GM12878 (cell line): ENCODE measurements around the gene PCAT6. TPM values are rescaled to one million over a fixed set of nuclear protein-coding genes. Genes with fewer than 3 reads are reported as not detected.

ENCODE experiments used
- ASH2L ChIP-seq: fragments of 300-600, 200-600 bp; sonication (generic); IDR thresholded peaks from 2 replicates; pipeline ENCODE4 v1.6.1; 2017; ENCODE audit warnings: low read depth, mild to moderate bottlenecking, borderline replicate concordance
- CEBPB ChIP-seq, 2 experiments: fragments of 150-350 bp in 1 of 2; IDR thresholded peaks; 2 replicates each; pipeline ENCODE4 v1.6.1; 2012 to 2014; ENCODE audit warnings: low read depth in 2 of 2, low read length in 2 of 2, borderline replicate concordance in 1 of 2, inconsistent platforms in 1 of 2
- CREM ChIP-seq: IDR thresholded peaks from 2 replicates; pipeline ENCODE4 v1.6.1; 2014; ENCODE audit warnings: antibody characterized with exemption, low read depth
- JUNB ChIP-seq: IDR thresholded peaks from 2 replicates; pipeline ENCODE4 v1.6.1; 2016; ENCODE audit warnings: antibody characterized with exemption, mild to moderate bottlenecking
- POLR2A ChIP-seq: IDR thresholded peaks from 2 replicates; pipeline ENCODE4 v1.6.1; 2011; ENCODE audit warnings: low read depth, mild to moderate bottlenecking, low read length
- POLR2AphosphoS5 ChIP-seq: IDR thresholded peaks from 2 replicates; pipeline ENCODE4 v1.6.1; 2011; ENCODE audit warnings: mild to moderate bottlenecking, low read length, inconsistent platforms
- POU2F2 ChIP-seq: IDR thresholded peaks from 3 replicates; pipeline ENCODE4 v1.6.1; 2011; ENCODE audit warnings: low read depth, mild to moderate bottlenecking, low read length, borderline replicate concordance
- SMAD1 ChIP-seq: fragments of 450-650 bp; IDR thresholded peaks from 2 replicates; pipeline ENCODE4 v1.6.1; 2018; ENCODE audit warnings: mild to moderate bottlenecking, low read depth; ENCODE audit not compliant: partially characterized antibody
- SMC3 ChIP-seq: IDR thresholded peaks from 2 replicates; pipeline ENCODE4 v1.6.1; 2011; ENCODE audit warnings: low read length, improper control_type of control experiment, borderline replicate concordance
- SRF ChIP-seq, 2 experiments: IDR thresholded peaks; 2 replicates each; pipeline ENCODE4 v1.6.1; 2011; ENCODE audit warnings: low read depth in 2 of 2, low read length in 2 of 2, mild to moderate bottlenecking in 1 of 2, moderate library complexity in 1 of 2
- TBL1XR1 ChIP-seq: IDR thresholded peaks from 2 replicates; pipeline ENCODE4 v1.6.1; 2012; ENCODE audit warnings: low read depth, low read length, improper control_type of control experiment
- ZBED1 ChIP-seq: IDR thresholded peaks from 2 replicates; pipeline ENCODE4 v1.6.1; 2016; ENCODE audit warnings: borderline replicate concordance
- ZNF24 ChIP-seq: fragments of 450-650 bp; IDR thresholded peaks from 2 replicates; pipeline ENCODE4 v1.6.1; 2017; ENCODE audit warnings: antibody characterized with exemption, mild to moderate bottlenecking
- polyA plus RNA-seq, 11 experiments: library from polyadenylated mRNA; depleted of rRNA in 4 of 11; unstranded in 6 of 11; stranded (reverse) in 5 of 11; fragments of >200 nt; fragmentation: Nextera tagmentation in 4 of 11; fragmentation: Illumina TruSeq in 1 of 11; extraction: Ambion mirVana in 4 of 11; extraction: Trizol in 1 of 11; gene quantifications; 1 replicate in 1 of 11; 2 replicates in 10 of 11; pipeline versions ENCODE4 v1.2.1 to v1.2.3, GENCODE V29; 2011 to 2016; ENCODE audit warnings: inconsistent platforms in 2 of 11, missing spikeins in 2 of 11, low read depth in 1 of 11
- total RNA-seq, 4 experiments: library from RNA; depleted of rRNA in 3 of 4; stranded (reverse); fragments of >200 nt in 3 of 4; fragmentation: Illumina TruSeq in 1 of 4; extraction: Trizol in 1 of 4; gene quantifications; 2 replicates each; pipeline versions ENCODE4 v1.2.1 to v1.2.3, GENCODE V29; 2013 to 2021
- TF ChIP-seq, protein P1 (sequence below): fragments of 450-650 bp; IDR thresholded peaks from 2 replicates; pipeline ENCODE4 v1.6.1; 2017; ENCODE audit warnings: mild to moderate bottlenecking, moderate library complexity
- TF ChIP-seq, protein P2 (sequence below): fragments of 450-650 bp; formaldehyde crosslinking; IDR thresholded peaks from 2 replicates; pipeline ENCODE4 v1.5.0; 2022; ENCODE audit warnings: mild to moderate bottlenecking, missing genetic modification characterization
- TF ChIP-seq, protein P3 (sequence below): IDR thresholded peaks from 2 replicates; pipeline ENCODE4 v1.6.1; 2011; ENCODE audit warnings: low read depth, low read length, improper control_type of control experiment, borderline replicate concordance
- TF ChIP-seq, protein P4 (sequence below): fragments of 450-650 bp; IDR thresholded peaks from 2 replicates; pipeline ENCODE4 v1.6.1; 2018; ENCODE audit warnings: mild to moderate bottlenecking, low read depth, moderate library complexity; ENCODE audit not compliant: partially characterized antibody

The PCAT6 gene
- total and polyA plus RNA-seq, 10 of the 15 experiments (the other 5 are each of a cell fraction or from before 2014, with no cell fraction given) = 0.16 to 0.83 (median 0.48) TPM; not detected in 4

DNA sequence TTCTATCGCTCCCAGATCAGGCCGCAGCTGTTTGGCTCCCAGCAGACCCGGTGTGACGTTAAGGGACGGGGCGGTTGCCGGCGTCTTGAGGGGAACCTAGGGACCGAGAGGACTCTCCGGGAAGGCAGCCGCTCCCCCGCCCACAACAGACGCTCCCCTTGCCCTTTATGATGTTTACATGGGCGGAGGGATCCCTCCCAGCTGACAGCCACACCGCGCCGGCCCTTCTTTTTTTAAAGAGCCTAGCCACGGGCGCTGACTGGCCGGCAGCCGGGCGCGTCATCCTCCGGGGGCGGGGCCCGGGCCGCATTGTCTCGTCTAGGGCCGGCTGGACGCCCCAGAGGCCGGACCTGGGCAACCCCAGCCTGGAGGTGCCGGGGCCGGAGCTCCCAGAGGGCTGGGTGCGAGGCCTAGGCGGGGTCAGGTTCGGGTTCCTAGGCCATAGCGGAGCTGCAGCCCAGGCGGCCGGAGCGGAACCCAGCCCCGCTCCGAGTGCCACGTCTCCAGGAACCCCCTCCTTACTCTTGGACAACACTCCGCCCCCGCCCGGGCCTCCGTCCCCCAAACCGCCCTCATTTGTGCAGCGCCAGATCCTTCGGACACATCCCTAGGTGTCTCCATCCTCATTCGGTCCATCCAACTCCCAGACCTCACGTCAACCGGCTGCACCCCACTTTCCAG, at the start of gene PCAT6 (continued):
- TF ChIP-seq SMC3 (no peak), SMAD1 (no peak), POU2F2 (0 out of 3 replicates have a peak, but pooled peaks have one; percentile 27), ASH2L (no peak), TBL1XR1 (peak; percentile 56; the same call in 1 of the 2 replicates), SRF (IDR thresholded peaks at IDR 0.05; ENCODE audit: low read depth in 2 of 2, low read length in 2 of 2) (no peak), POLR2A (peak; percentile 86), ZBED1 (no peak), ZNF24 (0 out of 2 replicates have a peak, but pooled peaks have one; percentile 7), JUNB (no peak), CREM (peak; percentile 75), CEBPB (IDR thresholded peaks at IDR 0.05; ENCODE audit: borderline replicate concordance in 1 of 2, low read depth in 2 of 2, low read length in 2 of 2) (no peak), POLR2AphosphoS5 (peak; percentile 58; the same call in 1 of the 2 replicates)
- TF ChIP-seq, protein P1, sequence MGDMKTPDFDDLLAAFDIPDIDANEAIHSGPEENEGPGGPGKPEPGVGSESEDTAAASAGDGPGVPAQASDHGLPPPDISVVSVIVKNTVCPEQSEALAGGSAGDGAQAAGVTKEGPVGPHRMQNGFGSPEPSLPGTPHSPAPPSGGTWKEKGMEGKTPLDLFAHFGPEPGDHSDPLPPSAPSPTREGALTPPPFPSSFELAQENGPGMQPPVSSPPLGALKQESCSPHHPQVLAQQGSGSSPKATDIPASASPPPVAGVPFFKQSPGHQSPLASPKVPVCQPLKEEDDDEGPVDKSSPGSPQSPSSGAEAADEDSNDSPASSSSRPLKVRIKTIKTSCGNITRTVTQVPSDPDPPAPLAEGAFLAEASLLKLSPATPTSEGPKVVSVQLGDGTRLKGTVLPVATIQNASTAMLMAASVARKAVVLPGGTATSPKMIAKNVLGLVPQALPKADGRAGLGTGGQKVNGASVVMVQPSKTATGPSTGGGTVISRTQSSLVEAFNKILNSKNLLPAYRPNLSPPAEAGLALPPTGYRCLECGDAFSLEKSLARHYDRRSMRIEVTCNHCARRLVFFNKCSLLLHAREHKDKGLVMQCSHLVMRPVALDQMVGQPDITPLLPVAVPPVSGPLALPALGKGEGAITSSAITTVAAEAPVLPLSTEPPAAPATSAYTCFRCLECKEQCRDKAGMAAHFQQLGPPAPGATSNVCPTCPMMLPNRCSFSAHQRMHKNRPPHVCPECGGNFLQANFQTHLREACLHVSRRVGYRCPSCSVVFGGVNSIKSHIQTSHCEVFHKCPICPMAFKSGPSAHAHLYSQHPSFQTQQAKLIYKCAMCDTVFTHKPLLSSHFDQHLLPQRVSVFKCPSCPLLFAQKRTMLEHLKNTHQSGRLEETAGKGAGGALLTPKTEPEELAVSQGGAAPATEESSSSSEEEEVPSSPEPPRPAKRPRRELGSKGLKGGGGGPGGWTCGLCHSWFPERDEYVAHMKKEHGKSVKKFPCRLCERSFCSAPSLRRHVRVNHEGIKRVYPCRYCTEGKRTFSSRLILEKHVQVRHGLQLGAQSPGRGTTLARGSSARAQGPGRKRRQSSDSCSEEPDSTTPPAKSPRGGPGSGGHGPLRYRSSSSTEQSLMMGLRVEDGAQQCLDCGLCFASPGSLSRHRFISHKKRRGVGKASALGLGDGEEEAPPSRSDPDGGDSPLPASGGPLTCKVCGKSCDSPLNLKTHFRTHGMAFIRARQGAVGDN = 0 out of 2 replicates have a peak, but pooled peaks have one; percentile 1
- TF ChIP-seq, protein P2, sequence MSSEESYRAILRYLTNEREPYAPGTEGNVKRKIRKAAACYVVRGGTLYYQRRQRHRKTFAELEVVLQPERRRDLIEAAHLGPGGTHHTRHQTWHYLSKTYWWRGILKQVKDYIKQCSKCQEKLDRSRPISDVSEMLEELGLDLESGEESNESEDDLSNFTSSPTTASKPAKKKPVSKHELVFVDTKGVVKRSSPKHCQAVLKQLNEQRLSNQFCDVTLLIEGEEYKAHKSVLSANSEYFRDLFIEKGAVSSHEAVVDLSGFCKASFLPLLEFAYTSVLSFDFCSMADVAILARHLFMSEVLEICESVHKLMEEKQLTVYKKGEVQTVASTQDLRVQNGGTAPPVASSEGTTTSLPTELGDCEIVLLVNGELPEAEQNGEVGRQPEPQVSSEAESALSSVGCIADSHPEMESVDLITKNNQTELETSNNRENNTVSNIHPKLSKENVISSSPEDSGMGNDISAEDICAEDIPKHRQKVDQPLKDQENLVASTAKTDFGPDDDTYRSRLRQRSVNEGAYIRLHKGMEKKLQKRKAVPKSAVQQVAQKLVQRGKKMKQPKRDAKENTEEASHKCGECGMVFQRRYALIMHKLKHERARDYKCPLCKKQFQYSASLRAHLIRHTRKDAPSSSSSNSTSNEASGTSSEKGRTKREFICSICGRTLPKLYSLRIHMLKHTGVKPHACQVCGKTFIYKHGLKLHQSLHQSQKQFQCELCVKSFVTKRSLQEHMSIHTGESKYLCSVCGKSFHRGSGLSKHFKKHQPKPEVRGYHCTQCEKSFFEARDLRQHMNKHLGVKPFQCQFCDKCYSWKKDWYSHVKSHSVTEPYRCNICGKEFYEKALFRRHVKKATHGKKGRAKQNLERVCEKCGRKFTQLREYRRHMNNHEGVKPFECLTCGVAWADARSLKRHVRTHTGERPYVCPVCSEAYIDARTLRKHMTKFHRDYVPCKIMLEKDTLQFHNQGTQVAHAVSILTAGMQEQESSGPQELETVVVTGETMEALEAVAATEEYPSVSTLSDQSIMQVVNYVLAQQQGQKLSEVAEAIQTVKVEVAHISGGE = no peak
- TF ChIP-seq, protein P3, sequence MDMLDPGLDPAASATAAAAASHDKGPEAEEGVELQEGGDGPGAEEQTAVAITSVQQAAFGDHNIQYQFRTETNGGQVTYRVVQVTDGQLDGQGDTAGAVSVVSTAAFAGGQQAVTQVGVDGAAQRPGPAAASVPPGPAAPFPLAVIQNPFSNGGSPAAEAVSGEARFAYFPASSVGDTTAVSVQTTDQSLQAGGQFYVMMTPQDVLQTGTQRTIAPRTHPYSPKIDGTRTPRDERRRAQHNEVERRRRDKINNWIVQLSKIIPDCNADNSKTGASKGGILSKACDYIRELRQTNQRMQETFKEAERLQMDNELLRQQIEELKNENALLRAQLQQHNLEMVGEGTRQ = peak; percentile 17
- TF ChIP-seq, protein P4, sequence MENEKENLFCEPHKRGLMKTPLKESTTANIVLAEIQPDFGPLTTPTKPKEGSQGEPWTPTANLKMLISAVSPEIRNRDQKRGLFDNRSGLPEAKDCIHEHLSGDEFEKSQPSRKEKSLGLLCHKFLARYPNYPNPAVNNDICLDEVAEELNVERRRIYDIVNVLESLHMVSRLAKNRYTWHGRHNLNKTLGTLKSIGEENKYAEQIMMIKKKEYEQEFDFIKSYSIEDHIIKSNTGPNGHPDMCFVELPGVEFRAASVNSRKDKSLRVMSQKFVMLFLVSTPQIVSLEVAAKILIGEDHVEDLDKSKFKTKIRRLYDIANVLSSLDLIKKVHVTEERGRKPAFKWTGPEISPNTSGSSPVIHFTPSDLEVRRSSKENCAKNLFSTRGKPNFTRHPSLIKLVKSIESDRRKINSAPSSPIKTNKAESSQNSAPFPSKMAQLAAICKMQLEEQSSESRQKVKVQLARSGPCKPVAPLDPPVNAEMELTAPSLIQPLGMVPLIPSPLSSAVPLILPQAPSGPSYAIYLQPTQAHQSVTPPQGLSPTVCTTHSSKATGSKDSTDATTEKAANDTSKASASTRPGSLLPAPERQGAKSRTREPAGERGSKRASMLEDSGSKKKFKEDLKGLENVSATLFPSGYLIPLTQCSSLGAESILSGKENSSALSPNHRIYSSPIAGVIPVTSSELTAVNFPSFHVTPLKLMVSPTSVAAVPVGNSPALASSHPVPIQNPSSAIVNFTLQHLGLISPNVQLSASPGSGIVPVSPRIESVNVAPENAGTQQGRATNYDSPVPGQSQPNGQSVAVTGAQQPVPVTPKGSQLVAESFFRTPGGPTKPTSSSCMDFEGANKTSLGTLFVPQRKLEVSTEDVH = no peak
